Stimulated activated naive CD4-positive, alpha-beta T cell treated with Interleukin-2 at 50 U/mL for 16 hours (primary cell): ENCODE data around the gene TFIP11.

Experiments
- DNase-seq: peaks from one replicate; lab custom pipeline; 2025; lab: John Stamatoyannopoulos, UW

The TFIP11 gene

DNA sequence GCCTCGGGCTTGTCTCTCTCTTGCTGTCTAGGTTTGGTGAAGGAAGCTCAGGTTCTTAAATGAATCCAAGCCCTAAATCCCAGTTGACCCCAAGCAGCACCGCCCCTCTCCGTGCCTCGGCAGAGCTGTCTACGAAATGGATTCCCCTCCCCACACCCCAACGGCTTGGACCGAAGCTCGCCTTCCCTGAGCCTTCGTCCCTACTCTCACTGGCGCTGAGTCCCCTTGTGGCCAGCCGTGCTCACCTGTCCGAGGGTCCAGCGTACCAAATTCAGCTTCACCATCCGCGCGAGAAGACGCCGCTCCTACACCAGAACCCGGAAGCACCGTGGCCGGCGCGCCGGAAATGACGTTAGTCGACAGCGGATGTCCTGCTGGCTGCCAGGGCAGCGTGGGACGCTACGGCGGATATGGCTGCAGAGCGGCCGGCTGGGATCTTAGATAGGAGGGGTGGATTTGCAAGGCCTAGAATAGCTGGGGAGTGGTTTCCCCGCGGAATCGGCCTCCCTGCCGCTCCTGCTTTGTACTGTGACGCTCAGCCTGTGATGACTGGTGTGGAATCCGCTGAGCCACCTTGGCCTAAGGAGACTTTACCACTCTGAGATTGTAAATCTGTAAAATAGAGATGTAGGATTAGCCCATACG, at the start of gene TFIP11:
TFIP11 (minus strand) TSS at position 325 of the 645 bp plus-strand sequence. CDS start 2,201 bp downstream, outside the sequence.
- DNase-seq = peak; percentile 86

DNA sequence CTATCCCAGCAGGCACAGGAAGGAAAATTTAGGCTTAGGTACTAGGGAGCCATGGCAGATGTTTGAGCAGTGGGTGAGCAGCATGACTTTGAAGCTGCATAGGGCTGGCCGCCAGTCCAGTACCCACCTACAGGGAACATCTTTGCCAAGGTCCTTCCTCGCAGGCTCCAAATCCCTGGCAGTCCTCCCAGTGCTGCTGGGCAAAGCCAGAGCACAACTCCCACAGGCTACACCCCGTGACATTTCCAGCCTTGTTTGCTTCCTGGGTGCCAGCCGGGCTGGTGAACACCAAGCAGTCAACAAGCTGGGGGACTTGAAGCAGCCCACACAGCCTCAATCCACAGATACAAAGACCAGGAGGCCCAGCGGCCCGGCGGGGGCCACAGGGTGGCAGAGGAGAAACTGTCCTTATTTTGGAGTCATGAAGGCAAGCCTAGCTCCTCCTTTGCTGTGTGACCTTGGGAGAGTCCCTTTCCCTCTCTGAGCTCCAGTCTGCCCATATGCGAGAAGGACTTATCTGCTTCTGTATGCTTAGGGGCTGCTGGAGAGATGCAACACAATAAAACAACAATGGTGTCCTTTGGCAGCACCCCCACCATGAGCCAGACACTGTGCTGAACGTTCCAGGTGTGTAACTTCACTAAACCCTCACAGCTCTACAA, 49.6 kb upstream of the TFIP11 start:
- DNase-seq = no peak

DNA sequence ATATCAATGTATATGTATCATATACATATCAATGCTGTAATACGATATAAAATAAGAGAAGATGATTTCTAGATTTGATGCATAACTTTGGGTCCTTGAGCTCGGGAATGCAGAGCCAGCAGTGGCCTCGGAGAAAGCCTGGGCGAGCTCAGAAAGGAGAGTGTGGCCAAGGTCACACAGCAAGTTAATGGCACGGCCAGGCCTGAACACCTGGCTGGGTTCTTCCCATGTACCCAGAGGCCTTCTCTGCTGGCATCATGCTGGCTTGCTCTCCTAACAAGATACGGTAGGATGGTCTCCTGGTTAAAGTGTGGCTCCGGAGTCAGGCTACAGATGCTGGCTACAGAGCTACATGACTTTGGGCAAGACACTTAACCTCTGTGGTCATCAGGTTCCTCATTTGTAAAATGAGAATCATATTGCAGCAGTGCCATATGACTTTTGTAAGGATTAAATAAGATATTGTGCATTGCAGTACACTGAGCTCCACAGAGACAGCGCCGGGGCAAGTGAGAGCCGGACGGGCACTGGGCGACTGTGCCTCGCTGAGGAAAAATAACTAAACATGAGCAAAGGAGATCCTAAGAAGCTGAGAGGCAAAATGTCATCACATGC, 47.8 kb upstream of the TFIP11 start:
- no peak for DNase-seq

DNA sequence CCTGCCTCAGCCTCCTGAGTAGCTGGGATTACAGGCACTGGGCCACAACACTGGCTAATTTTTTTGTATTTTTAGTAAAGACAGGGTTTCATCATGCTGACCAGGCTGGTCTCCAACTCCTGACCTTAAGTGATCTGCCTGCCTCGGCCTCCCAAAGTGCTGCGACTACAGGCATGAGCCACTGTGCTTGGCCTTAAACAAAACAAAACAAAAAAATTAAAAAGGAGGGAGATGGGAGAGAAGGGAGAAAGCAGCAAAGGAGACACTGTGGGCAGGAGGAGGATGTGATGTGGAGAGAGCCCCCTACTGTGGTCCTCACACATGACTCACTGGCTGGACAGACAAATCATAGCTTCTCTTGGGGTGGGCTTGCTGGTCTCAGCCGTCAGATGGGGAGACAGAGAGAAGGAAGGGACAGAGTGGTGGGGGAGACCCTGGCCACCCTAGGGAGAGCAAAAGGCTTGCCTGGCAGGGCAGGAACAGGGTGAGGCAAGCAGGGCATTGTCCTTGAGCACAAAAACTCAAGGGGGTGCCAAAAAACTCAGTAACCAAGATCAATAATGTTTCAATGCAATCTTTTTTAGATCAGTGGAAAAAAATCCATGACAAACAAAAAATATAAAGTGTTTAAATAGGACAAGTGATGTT, 46.1 kb upstream of the TFIP11 start:
- DNase-seq = no peak

DNA sequence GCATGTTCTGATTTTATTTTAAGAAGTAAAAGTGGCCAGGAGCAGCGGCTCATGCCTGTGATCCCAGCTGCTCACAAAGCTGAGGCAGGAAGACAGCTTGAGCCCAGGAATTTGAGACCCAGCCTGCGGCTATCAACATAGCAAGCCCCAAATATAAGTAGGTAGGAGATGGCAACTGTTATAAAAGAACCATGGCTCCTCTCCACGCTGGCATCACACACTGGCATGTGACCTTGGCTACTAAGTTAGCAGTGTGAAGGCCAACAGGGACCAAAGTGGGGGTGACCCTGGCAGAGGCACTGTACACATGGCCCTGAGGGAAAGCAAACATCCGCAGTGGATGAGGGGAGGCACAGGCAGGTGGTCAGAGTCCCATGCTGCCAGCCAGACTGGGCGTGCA, 44.6 kb upstream of the TFIP11 start:
- DNase-seq = no peak

DNA sequence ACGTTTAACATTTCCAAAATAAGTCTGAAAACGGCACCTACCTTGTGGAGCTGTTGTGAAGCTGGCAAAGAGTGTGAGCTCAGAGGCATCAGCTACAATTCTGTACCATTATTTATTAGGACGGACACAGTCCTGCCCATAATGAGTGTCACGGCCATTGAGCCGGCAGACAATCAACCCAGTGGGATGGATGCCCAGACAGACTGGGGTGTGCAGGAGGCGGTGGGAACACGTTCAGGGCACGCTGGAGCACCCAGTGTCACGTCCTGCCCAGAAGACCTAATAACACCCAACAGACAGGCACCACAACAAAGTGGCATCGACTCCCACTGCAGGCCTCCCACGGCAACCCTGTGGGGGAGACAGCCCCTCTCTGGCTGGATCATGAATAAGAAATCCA, 43.2 kb upstream of the TFIP11 start:
- DNase-seq = no peak

DNA sequence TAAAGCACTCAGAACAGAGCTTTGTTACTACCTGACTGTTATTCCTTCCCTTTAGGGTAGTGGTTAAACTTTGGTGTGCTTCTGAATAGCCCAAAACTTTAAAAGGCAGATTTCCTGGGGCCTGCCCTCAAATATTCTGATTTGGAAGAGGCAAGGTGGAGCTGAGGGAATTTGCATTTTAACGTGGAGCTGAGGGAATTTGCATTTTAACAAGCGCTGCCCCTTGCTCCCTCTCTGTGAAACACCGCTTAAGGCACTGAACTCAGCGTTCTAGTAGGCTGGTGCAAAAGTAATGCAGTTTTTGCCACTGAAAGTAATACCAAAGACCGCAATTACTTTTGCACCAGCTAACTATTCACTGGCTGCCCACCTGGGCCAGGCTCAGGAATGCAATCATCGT, 42.7 kb upstream of the TFIP11 start:
- no peak for DNase-seq

DNA sequence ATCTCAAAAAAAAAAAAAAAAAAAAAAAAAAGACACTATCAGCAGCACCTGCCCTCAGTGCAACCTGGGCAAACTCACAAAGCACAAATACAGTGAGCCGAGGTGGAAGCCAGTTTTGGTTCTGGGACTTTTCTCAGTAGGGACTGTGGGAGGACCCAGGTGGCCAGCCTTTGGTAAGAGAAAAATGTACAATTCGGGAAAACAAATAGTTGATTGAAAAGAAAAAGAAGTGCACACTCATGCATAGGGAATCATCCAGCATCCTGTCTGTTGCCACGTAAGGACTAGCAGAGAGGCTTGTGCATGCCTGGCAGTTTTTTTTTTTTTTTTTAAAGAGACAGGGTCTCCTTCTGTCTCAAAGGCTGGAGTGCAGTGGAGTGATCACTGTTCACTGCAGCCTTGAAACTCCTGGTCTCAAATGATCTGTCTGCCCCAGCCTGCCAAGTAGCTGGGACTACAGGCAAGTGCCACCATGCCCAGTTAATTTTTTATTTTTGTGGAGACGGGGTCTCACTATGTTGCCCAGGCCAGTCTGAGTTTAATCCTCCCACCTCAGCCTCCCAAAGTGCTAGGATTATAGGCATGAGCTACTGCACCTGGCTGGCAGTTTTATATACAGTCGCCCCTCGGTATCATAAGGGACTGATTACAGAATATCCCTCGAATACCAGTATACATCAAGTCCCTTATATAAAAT, 40.9 kb upstream of the TFIP11 start:
- no peak for DNase-seq

DNA sequence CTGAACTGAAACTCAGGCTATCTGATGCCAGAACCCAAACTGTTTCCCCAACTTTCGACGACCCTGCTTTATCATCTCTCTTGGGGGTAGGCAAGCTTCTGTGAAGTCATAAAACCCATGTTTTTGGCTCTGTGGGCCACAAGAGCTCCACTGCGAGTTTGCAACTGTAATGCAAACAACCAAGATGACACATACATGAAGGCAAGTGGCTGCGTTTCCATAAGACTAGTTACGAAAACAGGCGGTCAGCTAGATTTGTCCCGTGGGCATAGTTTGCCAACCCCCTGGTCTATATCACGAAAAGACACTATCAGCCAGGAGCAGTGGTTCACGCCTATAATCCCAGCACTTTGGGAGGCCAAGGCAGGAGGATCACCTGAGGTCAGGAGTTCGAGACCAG, 40.2 kb upstream of the TFIP11 start:
- no peak for DNase-seq

DNA sequence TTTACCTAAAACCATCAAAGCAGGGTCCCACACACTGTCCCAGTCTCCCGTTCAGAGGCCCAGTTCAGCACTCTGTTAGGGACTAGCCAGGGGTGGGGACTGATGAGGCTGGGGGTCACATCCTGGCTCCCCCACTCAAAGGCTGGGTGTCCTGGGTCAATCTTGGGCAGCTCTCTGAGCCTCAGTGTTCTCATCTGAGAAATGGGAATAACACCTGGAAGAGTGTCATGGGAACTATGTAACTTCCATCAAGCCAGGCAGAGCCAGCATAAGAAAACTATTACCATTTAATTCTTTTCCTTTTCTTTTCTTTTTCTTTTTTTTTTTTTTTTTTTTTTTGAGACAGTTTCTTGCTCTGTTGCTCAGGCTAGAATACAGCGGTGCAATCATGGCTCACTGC, 39.3 kb upstream of the TFIP11 start:
- DNase-seq = no peak

DNA sequence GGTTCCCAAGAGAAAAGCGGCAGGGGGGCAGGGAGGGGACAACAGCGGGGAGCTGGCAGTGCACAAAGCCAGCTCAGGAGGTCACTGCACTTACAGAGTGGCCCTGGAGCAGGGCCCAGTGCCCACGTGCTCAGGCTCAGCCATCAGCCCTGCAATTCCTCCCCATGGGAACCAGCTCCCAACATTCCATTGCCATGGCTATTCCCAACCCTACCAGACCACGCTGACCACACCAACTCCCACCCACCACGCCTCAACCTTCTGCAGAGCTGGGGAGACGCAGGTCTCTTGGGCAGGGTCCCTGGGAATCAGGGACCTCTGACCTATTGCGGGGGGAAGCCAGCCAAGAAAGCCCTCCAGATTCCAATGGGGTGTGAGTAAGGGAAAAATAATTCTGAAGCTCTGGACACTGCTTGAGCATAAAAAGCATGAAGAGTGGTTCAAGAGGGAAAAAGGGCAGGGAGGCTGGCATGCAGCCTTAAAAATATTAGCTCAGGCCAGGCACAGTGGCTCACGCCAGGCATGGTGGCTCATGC, 38.3 kb upstream of the TFIP11 start:
- DNase-seq = no peak

DNA sequence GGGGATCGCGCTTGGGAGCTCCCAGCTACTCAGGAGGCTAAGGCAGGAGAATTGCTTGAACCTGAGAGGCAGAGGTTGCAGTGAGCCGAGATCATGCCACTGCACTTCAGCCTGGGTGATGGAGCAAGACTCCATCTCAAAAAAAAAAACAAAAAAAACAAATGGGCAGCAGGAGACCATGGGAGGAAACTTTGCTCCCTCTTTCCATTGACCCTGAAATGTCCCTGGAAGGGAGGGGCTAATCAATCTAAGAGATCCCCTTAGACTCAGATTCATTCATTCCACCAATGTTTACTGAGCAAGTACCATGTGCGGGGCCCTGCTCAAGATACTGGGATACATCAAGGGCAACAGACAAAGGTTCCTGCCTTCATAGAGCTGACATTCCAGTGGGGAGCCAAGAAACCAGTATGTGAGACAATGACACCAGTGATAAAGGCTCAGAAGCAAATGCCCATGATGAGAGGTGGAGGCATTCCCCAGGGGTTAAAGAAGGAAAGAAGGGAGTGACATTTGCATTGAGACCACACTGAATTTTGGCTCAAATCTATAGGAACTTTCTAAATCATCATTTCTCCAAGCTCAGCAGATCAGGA, 37.7 kb upstream of the TFIP11 start:
- DNase-seq = no peak

DNA sequence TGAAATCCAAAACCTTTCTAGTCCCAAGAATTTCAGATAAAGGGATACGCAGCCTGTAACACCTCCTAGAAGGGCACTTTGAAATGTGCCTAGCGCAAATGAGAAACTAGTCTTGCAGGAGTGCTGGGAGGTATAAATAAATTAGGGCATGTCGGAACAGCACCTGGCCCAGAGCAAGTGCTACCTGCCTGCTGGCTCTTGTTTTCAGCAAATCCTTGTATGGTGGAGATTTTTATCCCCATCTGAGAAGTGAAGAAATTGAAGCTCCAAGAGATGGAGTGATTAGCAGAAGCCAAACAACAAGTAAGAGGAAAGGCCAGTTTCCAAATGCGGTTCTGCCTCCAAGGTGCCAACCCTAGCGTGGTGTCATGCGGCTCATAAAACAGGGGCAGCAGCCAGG, 36.7 kb upstream of the TFIP11 start:
- no peak for DNase-seq

DNA sequence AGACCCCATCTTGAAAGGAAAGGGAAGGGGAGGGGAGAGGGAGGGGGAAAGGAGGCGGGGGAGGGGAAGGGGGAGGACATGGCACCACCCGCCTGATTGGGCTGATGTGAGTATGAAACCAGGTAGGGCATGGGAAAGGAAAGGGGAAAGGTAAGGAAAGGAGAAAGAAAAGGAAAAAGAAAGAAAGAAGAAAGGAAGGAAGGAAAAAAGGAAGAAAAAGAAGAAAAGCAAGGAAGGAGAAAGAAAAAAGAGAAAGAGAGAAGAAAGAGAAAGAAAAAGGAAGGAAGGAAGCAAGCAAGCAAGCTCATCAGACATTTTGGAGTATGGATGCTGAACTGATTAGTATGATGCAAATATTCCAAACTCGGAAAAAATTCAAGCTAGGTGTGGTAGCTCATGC, 36.0 kb upstream of the TFIP11 start:
- no peak for DNase-seq

DNA sequence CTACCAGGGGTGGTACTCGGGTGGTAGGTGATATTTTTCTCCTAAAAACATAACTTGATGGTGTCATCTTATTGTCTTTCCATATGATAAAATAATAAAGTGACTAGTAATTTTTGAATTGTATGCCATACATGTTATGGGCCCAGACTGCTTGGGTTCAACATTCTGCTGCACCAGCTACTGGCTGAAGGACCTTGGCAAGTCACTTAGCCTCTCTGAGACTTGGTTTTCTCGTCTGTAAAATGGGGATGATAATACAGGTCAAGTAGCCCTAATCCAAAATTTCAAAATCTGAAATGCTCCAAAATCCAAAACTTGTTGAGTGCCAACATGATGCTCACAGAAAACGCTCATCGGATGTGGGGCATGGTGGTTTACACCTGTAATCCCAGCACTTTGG, 35.6 kb upstream of the TFIP11 start:
- DNase-seq = no peak

DNA sequence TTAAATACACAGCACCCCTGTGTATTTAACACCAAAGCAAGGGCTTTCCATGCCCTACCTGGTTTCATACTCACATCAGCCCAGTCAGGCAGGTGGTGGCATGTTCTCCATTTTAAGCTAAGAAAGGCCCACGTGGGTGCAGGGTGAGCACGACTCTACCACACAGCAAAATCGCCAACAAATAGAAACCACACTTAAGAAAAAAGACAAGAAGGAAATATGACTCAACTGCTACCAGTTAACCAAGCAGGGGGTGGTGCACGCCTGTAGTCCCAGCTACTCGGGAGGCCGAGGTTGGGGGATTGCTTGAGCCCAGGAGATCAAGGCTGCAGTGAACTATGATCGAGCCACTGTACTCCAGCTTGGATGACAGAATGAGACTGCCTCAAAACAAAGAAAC, 35.2 kb upstream of the TFIP11 start:
- DNase-seq = no peak

DNA sequence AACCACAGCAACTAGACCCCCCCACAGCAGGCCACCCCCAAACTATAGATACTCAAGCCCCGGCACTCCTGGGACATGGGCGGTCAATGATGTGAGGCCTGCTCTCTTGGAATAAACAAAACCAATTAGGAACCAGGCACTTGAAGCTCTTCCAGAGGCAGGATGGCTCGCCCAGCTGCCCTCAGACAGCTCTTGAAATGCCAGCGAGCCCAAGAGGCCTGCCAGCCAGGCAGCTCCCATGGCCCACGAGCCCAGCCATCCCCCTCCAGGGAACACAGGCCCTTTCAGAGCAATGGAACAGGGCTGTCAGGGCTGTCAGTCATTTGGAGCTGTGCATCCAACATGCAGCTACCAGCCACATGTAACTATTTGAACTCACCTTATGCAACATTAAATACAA, 34.0 kb upstream of the TFIP11 start:
- no peak for DNase-seq

DNA sequence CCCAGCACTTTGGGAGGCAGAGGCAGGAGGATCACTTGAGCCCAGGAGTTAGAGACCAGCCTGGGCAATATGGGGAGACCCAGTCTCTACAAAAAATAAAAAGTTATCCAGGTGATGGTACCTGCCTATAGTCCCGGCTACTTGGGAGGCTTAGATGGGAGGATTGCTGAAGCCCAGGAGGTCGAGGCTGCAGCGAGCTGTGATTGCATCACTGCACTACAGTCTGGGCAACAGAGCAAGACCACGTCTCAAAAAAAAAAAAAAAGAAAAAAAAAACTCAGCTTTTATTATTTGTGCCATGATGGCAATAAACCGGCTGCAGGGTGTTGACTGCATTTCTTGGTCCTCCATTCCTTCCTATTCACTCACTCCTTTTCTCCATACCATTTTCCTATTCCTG, 33.6 kb upstream of the TFIP11 start:
- DNase-seq = no peak

DNA sequence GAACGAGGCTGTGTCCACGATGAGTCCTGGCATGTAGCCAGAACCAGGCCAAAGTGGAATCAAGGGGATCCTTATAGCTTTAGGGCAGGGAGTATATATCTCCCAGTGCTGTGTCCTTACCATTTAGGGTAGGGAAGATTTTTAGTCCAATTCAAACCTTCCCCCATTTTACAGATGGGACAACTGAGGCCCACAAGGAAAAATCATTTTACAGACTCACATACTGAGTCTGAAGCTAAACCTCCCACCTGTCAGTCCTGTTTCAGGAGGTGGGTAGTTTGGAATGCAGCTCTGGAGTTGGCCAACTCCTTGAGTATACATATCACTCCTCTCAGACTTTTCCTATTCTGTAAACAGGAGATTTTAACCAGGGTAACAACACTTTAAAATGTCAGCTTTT, 33.1 kb upstream of the TFIP11 start:
- DNase-seq = no peak

DNA sequence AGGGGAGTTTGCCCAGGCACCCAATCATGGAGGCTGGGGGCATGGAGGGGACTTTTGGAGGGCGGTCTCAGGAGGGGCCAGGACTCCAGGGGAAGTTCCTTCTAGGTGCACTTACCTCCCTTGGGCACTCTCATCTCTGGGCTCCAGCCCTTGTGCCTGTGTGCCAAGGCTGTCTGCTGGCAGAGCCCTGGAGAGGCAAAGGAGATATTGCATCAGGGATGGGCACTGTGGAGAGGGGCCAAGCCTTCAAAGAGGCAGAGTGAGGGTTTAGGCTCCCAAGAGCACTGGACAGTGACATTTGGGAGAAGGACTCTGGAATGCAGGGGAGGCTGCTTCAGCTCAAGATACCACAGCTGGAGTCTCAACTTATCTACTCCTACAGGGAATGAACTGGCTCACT, 32.2 kb upstream of the TFIP11 start:
- DNase-seq = no peak

DNA sequence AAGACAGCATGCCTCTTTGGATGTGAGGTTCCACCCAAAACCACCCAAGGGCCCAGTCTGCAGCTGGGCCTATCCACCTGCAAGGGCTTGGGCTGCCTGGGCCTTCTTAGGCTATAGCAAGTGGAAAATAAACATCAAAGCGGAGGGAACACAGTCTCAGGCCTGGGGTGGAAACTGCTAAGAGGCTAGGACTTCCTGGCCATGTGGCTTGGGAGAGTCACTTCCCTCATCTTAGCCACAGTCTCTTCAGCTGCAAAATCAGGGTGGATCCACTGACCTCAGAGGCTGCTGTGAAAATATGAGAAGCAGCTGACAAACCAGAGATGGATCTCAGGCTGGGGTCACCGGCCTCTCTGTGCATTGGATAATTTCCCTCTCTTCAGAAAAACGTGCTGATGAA, 30.6 kb upstream of the TFIP11 start:
- no peak for DNase-seq
